ENCODE results near the gene SERHL2.

DNA sequence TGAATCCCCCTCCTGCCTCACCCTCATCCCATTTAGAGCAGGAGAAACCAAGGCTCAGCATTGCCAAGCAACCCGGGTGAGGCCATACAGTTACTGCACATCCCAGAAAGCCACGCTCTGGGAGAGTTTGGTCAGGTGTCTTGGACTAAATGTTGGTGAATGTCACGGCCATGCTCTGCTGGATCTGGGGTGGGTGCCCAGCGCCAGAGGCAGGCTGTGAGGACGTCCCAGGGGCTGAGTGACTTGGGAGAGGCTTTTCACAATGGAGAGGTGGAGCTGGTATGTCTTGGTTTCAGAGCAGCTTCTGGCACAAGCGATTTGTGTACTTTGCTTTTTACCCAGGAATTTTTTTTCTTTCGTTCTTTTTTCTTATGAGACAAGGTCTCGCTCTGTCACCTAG, 6.6 kb downstream of the SERHL2 start:
- no peak for TF ChIP-seq CTCF (IDR thresholded peaks at IDR 0.05; ENCODE audit: poor library complexity)
- TF ChIP-seq EZH2 (IDR thresholded peaks at IDR 0.05; ENCODE audit: borderline replicate concordance), result no peak
